Stimulated activated CD8-positive, alpha-beta memory T cell treated with anti-CD3 and anti-CD28 coated beads, Interleukin-2, amount 100 ng/mL, for 1 hour (primary cell): ENCODE measurements around the gene LYPD1.

ENCODE experiments used
- DNase-seq, 2 donors: peaks; one replicate each; pipeline ENCODE4 v3.0.0-alpha.2; 2020; ENCODE audit warnings: low read depth in 2 of 2

The LYPD1 gene

DNA sequence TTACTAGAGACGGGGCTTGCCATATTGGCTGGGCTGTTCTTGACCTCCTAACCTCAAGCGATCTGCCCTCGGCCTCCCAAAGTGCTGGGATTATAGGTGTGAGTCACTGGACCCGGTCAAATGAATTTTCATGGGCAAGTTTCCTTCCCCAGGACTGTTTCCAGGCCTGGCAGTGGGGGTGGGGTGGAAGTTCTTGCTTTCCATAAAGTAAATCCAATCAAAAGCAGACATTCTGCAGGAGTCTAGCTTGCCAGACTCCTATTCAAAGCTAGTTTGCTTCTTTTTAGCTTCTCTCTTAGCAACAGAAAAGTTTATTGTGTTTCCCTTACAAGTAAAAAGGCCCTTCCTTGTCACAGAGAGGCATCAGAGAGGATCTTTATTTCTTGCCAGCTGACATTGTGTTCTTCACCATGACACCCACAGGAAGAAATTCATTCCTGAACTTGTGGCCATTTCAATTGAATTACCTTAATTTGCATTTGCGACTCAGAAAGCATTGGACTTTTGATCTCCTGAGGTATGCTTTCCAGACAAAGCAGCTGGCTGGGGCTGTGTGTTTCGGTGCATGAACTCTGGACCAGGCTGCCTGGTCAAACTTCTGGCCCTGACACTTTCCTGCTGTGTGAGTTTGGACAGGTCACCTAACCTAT, 37.9 kb downstream of the LYPD1 start:
- no peak for DNase-seq

DNA sequence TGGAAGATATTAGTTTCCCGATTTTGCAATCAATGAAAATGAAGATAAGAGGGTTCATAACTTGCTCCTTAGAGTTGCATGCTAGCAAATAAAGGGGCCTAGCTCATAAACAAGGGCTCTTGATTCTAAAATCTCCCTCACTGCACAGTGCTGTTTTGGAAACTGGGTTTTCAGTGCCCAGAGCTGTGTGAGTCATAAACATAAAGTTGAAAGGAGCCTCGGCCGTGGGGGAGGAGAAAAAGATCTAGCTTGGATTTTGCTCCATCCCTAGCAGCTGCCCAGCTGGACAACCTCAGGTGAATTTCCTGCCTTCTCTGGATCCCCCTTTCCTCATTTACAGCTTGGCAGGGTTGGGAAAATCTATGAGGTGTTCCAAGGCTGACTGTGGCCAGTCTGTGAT, 42.5 kb downstream of the LYPD1 start:
- DNase-seq: no peak

DNA sequence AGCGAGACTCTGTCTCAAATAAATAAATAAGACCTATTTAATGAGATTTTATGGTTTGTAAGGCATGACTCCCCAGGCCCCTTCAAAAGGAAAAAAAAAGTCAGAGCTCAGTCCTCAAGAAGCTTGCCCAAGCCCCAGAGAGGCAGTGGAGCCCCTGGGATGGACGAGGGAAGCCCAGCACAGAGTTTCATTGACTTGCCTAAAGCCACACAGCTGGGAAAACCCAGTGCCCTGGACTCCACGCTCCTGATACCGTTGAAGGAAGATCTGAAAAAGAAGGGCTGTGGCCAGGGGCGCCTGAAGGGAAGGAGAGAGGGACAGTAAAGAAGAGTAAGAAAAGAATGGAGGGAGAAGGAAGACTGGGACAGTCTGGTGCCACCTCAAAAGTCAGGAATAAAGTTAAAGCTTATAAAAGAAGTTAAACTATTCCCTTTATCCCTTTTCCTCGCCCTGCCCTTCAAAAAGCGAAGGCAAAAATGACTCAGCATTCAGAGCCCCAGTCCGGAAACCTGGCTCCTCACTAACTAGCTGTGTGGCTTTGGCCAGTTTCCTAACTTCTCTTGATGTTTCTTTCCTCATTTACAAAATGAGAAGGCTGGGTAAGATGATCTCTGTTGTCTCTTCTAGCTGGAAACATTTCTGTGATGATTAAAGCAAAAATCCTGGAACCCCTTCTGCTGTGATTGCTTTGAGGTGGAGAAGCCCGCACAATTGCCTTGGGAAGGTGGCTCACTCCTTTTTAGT, 46.7 kb downstream of the LYPD1 start:
- no peak for DNase-seq

DNA sequence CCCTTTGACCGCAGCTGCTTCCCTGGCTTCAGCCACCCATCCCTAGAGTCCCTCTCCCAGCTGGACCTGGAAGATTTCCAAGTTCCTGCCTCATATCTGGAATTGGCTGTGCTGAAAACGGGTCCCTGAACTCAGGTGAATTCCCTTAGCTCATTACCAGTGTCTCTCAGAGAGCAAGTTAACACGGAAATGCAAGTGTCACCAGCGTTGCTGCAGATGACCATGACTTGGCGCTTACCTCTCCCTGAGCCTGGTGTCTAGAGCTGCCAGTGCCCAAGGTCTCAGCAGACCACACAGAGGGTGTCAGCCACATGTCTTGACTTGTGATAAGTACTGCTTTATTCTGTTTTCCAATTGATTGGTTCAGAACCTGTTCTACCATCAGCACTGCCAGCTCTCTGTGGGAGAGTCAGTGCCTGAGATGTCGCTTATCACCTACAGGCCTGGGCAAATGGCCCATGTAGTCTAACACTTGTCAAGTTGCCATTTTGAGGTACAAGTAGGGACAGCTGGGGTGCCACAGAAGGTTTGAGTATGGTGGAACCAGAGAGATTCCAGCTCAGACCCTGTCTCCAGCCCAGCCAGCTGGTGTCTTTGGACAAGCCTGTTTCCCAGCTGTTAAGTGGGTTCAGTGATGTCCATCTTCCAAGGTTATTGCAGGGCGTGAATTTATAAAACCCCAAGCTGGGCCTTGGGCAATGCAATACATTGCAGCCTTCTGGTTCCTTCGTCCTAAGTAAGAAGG, 48.7 kb downstream of the LYPD1 start:
- DNase-seq: no peak

DNA sequence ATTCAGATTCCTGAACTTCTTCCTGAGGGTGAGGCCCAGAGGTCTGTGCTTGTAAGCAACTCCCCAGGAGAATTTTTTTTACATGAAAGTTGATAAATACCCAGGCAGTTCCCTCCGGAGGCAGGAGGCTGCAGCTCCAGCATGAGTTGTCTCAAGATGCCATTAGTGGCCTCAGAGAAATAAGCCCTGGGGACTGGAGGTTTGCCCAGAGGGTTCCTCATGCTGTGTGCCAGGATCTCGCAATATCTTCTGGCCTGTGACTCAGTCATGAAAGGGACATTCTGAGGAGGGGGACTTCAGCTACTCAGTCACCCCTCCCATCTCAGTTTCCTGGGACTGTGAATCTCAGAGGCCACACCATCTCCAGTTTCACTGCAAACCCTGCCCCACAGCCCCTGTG, 49.9 kb downstream of the LYPD1 start:
- no peak for DNase-seq

DNA sequence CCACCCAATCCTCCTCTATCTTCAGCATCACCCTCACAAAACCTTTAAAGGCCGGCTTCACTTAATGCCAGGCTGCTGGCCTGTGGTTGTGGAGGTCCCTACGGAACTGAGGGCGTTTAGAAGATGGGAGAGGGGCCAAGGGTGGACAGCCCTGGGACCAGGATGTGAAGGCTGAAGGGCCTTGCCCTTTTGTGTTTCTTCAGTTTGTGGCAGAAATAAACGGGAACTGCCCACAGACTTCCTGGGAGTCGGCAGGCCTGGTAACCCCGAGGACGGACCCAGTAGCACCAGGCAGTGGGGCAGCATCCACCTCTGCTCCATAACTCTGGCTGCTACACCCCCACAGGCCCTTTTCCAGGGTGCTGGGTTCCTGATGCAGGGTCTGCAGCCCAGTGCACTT, 51.3 kb downstream of the LYPD1 start:
- no peak for DNase-seq

DNA sequence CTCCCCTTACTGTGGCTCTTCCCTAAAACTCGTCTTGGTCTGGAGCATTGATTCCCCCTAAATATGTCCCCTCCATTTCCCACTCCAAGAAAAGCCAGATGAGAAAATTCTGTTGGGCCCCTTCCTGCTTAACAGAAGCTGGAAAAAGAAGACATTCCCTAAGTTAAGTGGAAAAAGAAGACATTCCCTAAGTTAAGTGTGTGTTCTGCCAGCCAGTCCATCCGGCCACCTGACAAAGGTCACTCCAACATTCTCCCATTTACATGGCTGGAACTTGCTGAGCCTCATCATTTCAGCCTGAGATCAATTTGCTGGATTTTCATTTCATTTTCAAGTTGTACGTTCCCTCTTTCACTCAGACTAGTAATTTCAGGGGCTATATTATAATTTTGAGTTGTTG, 52.0 kb downstream of the LYPD1 start:
- DNase-seq: no peak

DNA sequence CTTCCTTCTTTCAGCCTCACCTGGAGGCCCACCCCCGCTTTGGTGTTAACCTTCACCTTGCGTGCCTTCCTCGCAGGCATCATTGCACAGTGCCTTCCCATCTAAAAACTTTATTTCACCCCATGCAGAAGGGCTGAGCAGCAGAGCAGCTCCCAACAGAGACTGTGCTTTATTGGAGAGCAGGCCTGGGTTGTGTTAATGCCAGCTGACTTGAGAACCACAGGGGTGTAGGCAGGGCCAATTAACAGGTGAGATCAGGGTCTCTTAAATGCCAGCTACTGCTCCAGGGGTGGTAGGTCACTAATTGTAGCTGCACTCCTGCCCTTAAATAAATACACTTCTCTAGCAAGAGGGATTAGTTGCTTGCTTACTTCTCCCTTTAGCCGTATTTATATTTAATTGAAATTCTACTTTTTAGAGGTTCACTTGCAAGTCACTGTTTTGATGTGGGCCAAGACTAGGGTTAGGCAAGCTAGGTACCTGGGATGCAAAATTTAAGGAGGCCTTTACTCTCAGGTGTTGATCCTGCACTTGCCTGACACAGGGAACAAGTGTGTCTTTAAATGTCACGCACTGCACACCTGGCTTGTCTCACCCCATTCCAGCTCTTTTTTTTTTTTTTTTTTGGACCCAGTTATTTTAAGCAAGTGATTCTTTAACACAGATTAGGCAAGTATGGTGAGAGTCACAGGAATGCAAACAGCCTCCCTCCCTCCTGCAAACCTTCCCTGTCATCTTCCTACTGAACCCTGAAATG, 54.5 kb downstream of the LYPD1 start:
- no peak for DNase-seq

DNA sequence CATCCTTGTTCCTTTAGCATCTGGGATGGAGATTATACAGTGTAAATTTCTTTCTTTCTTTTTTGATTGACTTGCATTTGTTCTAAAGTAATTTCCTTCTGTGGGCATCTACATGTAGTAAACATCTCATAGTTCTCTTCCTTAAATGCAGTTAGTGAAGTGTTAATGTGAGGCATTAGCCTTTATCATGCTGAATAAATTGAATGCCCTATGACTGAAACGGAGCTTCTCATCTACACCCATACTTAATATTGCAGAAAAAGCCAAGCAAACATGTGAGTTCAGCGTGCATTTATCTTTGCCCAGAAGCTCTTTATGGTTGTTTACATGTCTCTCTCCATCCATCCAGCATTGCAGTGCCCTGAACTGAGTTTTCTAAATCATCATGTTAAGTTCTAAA, 58.3 kb downstream of the LYPD1 start:
- no peak for DNase-seq

DNA sequence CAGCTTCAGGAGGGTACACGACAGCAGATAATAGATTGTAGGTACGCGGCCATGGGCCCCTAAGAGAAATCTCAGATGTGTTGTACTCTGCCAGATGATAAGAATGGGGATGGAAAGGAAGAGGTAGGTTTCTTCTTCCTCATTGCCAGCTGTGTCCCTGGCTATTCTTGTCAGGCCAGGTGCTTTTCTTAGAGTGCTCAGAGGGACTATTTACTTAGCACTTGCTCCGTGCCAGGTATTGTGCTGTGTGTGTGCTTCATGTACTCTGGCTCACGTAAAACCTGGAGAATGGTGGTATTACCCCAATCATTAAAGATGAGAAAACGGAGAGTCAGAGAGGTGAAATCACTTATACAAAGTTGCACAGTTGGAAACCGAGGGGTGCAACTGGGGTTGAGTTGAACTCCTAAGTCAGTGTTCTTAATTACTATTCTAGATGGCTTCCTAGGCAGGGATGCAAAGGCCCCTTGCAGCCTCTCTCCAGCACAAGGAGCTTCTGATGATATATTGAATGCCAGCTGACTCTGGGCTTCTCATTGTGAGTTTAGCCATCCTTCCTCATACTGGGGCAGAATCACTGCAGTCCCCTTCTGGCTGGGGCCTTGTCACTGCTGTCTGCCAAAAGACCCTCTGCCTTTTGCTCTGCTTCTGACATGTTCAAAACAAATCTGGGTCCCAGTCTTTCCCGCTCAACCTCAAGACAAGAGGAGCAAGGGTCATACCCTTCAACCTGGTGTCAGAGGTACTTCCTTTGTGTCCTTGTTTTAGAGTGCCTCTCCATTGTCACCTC, 60.7 kb downstream of the LYPD1 start:
- DNase-seq: no peak

DNA sequence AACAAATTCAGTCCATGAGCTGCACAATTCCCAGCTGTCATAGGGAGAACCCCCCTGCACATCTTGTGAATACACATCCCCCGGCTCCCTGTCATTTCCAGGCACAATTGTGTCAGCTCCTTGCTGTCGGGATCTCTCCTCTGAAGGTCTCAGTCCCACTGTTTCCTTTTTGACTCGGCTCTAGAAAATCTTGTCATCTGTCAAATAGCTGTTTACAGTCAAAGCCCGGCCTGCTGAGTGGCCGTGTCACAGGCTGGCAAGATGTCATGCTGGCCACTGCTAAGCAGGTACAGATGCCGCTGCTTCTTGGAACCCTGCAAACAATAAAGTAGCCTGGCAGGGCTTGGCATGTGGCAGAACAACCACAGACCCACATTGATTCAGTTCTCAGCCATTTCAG, 61.7 kb downstream of the LYPD1 start:
- DNase-seq: no peak

DNA sequence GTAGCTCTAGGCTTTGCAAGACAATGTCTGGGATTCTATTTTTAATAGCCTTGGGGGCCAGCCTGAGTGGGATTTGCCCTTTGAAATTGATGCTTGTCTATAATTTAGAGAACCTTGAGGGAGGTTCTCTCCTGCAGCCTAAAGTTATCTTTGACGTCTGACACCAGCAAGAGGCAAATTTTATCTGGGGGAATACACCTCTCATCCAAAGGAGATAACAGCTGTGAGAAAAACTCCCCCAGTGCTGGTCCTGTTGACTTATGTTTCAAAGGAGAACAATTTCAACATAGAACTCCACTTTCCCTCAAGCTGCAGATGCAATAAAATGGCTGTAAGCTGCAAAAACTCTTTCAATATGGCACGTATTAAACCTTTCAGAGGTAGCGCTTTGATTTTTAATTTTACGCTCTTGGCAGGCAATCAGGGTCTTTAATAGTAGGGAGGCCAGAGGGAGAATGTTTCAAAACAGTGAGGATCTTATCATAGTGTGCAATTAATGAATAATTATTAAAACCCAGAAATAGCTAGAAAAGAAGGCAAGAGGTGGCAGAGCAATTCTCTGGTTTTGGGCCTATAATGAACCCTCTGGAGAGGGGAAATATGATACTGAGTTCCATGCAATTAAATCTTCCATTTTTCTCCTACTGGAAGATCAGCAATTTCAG, 62.4 kb downstream of the LYPD1 start:
- no peak for DNase-seq

DNA sequence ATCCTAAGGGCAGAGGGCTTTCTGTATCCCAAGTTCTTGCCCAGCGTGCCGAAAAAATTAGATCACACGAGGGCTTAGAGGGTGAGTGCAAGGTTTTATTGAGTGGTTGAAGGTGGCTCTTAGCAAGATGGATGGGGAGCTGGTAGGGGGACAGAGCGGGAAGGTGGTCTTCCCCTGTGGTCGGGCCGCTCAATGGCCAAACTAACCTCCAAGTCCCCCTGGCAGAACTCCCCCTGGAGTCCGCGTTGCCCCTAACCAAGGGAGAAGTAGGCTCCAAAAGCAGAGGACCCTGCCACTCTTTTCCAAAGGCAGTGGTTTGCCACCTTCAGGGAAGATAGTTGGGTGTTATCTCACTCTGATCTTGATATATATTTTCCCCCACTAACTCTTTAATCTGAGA, 63.4 kb downstream of the LYPD1 start:
- DNase-seq: no peak

DNA sequence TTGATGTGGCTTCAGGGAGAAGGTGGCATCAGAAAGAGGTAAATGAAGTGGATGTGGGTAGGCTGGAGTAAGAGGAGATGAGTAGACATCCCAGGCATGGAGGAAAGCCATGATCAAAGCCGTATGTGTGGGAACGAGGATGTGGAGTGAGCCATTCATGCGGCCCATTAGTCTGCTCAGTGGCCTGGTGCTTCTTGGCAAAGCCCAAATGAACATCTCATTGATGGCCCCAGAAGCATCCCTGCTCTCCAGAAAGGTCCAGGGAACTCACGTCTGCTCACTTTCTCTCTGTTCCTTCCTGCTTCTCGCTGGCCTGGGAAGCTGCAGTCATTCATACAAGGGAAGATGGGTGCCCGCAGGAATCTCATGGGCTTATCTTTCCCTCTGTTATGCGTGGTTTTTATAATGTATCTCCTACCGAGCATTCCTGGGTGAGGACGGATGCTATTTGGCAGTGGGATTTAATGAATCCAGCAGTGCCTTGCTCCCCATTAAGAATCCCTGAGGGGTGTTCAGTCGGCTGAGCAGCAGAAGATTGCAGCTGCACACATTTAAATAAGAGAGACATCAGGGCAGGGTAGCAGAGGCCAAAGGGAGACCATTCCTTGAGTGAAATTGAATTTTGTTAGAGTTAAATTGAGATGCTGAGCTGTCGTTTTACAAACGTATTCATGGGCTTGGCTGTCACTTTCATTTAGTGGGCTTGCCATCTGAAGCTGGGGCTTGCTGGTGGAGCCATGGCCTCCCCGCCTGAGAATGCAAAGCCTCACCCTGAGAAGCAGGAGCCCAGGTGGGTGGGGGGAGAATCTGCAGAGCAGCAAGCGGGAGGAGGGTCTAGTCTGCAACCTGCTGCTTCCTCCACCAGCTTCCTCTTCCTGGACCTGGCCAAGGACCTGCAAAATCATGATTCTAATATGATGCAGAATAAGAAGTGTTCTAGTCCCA, 64.5 kb downstream of the LYPD1 start:
- DNase-seq: no peak

DNA sequence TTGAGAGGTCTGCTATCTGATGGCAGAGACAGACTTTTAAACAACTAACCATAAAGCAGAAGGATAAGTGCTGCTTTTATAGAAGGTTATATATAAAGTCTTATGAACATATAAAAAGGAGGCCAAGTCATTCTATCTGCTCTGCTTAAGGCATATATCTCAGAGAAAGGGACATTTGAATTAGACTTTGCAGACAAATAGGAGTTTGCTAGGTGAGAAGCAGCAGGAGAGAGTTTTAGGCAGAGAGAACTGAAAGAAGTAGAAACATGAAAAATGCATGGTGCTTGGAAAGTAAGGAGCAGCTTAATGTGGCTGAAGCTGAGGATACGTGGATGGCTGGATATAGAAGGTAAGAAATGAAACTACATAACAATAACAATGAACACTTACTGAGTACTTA, 65.4 kb downstream of the LYPD1 start:
- no peak for DNase-seq

DNA sequence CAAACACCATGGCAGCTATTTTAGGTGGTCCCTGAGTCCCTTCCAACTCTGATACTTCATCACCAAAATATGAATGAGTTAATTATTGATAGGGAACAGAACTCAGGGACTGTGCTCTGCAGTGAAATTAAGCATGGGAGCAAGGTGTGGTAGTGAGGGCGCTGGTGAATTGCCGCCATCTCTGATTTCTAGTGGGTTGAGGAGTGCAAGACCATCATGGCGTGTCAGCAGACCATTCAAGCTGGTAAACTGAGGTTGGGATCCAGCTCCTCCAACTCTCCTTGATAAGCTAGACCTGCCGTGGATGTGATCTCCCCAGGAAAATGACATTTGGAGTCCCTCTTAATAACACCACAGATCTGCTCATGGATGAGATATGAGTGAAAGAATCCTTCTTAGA, 70.4 kb downstream of the LYPD1 start:
- no peak for DNase-seq

DNA sequence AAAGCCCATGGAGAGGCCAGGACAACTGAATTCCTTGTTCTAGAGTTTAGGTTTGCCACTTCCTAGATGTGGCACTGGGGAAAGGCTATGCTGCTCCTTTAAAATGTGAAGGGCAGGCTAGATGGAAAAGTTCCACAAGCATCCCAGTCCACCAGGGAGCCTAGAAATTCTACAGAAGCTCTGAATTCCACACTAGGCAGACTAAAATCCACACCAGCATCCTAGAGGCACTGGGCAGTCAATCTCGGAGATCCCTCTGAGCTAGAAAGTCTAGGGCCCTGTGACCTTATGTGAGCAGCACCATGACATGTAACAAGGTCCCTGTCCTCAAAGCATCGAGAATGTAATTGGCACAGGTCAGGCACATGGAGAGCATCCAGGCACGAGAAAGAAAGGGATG, 71.5 kb downstream of the LYPD1 start:
- DNase-seq: no peak

DNA sequence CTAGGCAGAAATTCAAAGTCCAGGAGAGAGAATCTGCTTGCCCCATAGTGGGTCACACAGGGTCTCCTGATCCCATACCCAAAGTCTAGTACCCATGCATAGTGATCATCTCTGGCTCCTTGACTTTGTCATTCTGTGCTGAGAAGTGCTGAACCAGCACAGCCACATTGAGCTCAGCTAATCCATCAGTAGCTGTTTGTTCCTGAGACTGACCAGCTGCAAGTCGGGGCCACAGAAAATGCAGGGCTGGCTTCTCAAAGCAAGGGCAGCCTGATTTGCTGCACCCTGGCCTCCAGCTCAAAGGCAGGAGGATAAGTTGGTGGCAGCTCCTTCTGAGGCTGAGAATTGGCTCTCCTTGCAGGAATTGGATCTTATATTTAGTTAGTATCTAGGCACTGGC, 72.2 kb downstream of the LYPD1 start:
- DNase-seq: no peak

DNA sequence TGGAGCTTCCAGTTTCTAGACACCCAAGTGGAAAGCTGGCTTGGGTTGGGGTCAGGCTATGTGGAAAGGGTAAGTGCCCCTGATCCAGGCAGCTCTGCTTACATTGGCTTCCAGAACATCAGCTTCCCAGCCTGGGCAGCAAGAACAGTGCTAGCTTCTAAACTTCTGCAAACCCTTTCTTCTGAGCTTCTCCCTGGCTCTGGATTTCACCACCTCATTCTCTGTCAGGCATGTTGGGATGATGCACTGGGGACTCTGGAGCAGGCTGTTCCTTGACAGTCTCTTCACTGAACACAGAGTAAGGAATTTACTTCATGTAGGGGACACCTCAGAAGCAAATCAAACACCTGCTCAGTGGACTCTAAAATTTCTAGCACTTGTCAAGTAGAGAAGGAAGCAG, 72.8 kb downstream of the LYPD1 start:
- no peak for DNase-seq

DNA sequence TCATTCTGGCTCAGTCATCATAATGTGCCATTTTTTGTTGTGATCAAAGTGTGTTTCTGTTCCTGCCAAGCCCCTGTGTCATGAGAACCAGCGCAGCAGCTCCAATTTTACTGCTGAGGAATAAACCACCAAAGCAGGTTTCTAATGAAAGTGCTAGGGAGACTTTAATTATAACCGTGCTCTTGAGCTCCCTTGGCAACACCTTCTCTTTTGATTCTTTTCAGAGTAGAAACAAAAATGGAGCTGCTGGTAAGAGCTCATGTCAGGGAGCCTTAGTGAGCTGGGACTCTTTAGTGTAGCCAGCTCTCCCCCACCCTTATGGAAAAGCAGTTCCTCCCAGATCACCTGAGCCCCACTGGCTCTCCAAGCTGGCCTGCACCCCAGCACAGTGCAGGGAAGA, 74.3 kb downstream of the LYPD1 start:
- no peak for DNase-seq
